ENCODE results near the gene RMND5A. TPM values are rescaled to one million over a fixed set of nuclear protein-coding genes. Genes with fewer than 3 reads are reported as not detected.

Gene RMND5A
- total RNA-seq, result 53.7 and 70.4 TPM in 2 replicates

GRCh38 chr2:86719637-86720539 lies at the start of gene RMND5A:
RMND5A (plus strand) TSS chr2:86720291; CDS start chr2:86720668, 377 bp downstream.

GRCh38 chr2:86790676-86791572 lies 70.8 kb downstream of the RMND5A start, which contains the start of gene CD8A:
CD8A (minus strand) TSS chr2:86790913; CDS start chr2:86790825, 88 bp downstream.

Other genes with a start within 250 kb of the RMND5A start
- gene CHMP3, start 156.8 kb upstream of the RMND5A start, total RNA-seq, result 67.3 and 166 TPM in 2 replicates
- 22.5 and 26.7 TPM in 2 replicates for gene RNF103, start 96.4 kb upstream of the RMND5A start, total RNA-seq
- gene CD8A, start 70.6 kb downstream of the RMND5A start, total RNA-seq, result 0.07 TPM in 1 of 2 replicates, not detected in the other
- gene CD8B, start 141.6 kb downstream of the RMND5A start, total RNA-seq, result not detected in 2 replicates
- gene RGPD1, start 221.8 kb downstream of the RMND5A start, total RNA-seq, result 1.5 and 1.7 TPM in 2 replicates